Renal cortex interstitium (tissue), 11 donors: ENCODE data around the gene MERTK. TPM values are rescaled to one million over a fixed set of nuclear protein-coding genes. Genes with fewer than 3 reads are reported as not detected.
"Not testable (repeated sequence)": the region's sequence is repeated elsewhere in the genome, so short reads cannot be mapped to it uniquely, and the experiment has no call there.

Experiments used
- DNase-seq, 11 donors: peaks; one replicate each; pipeline ENCODE4 v3.0.0-alpha.2; 2013; ENCODE audit warnings: low read depth in 9 of 11, low spot score in 4 of 11; ENCODE audit errors: extremely low read depth in 1 of 11
- polyA plus RNA-seq, 3 donors: library from polyadenylated mRNA; unstranded; fragments of 120-200 nt; gene quantifications; one replicate each; pipeline ENCODE4 v1.2.1, GENCODE V29; 2013; ENCODE audit not compliant: insufficient read length in 3 of 3

The MERTK gene
- polyA plus RNA-seq, 3 donors = 17.0 to 20.4 (median 18.7) TPM

GRCh38 chr2:112024896-112025491 is 126.6 kb downstream of the MERTK start:
- DNase-seq = no peak

- DNase-seq = peak in 1 of 11 donors; percentile 19
Observed at GRCh38 chr2:112026509-112026908, 128.1 kb downstream of the MERTK start.

- no peak for DNase-seq
Observed at GRCh38 chr2:112027767-112028166, 129.4 kb downstream of the MERTK start.

GRCh38 chr2:112029164-112029563 is 130.8 kb downstream of the MERTK start:
- DNase-seq = no peak

- no peak for DNase-seq
Observed at GRCh38 chr2:112031473-112032223, 133.2 kb downstream of the MERTK start.

GRCh38 chr2:112032224-112032586 is 133.8 kb downstream of the MERTK start:
- no peak for DNase-seq

- DNase-seq = no peak
Observed at GRCh38 chr2:112032689-112033465, 134.5 kb downstream of the MERTK start.

GRCh38 chr2:112033600-112033999 is 135.2 kb downstream of the MERTK start:
- no peak for DNase-seq

GRCh38 chr2:112034924-112035323 is 136.5 kb downstream of the MERTK start:
- DNase-seq = no peak

GRCh38 chr2:112035786-112036185 is 137.4 kb downstream of the MERTK start:
- DNase-seq = no peak

GRCh38 chr2:112039556-112039955 is 141.1 kb downstream of the MERTK start:
- not testable (repeated sequence) for DNase-seq

GRCh38 chr2:112040066-112040465 is 141.7 kb downstream of the MERTK start:
- DNase-seq = not testable (repeated sequence)

- not testable (repeated sequence) for DNase-seq
Observed at GRCh38 chr2:112041460-112041859, 143.1 kb downstream of the MERTK start.

GRCh38 chr2:112045446-112046014 is 147.1 kb downstream of the MERTK start:
- no peak for DNase-seq

GRCh38 chr2:112046231-112046630 is 147.8 kb downstream of the MERTK start:
- no peak for DNase-seq

GRCh38 chr2:112047537-112048235 is 149.3 kb downstream of the MERTK start:
- no peak for DNase-seq

GRCh38 chr2:112048236-112048592 is 149.8 kb downstream of the MERTK start:
- no peak for DNase-seq

GRCh38 chr2:112048887-112049286 is 150.5 kb downstream of the MERTK start:
- peak in 8 of 11 donors; percentile 9 to 62 (median 49) for DNase-seq

GRCh38 chr2:112050316-112050715 is 151.9 kb downstream of the MERTK start:
- no peak for DNase-seq
